Suprapubic skin (tissue), 4 donors: ENCODE results near the gene EDN1.

ENCODE experiments used
- CTCF ChIP-seq, 2 donors: fragments of 200-600 bp in 1 of 2; fragments of 450-650 bp in 1 of 2; sonication (generic) in 1 of 2; IDR thresholded peaks; one replicate each; pipeline ENCODE4 v1.5.1; 2016 to 2019; ENCODE audit warnings: antibody characterized with exemption in 2 of 2, mild to moderate bottlenecking in 1 of 2, moderate library complexity in 1 of 2
- EP300 ChIP-seq: sonication (generic); formaldehyde crosslinking; IDR thresholded peaks from one replicate; pipeline ENCODE4 v1.6.1; 2017; ENCODE audit warnings: antibody characterized with exemption
- POLR2AphosphoS5 ChIP-seq, 3 donors: sonication (generic); formaldehyde crosslinking; IDR thresholded peaks; one replicate each; pipeline ENCODE4 v1.6.1; 2017; ENCODE audit warnings: antibody characterized with exemption in 3 of 3

- TF ChIP-seq CTCF (IDR thresholded peaks at IDR 0.05) = no peak
- TF ChIP-seq EP300 = no peak
- TF ChIP-seq POLR2AphosphoS5 (IDR thresholded peaks at IDR 0.05) = no peak
These were observed 28.6 kb downstream of the EDN1 start for GRCh38 chr6:12318749-12319148.
